Stomach (tissue), 4 donors: ENCODE measurements around the gene HDDC2.

Experiments used
- CTCF ChIP-seq, 7 experiments: fragments of 450-650 bp in 4 of 7; fragments of 200-600 bp in 3 of 7; sonication (generic) in 3 of 7; IDR thresholded peaks; one replicate each; pipeline ENCODE4 v1.5.1; 2016 to 2019; ENCODE audit warnings: antibody characterized with exemption in 7 of 7, control low read depth in 2 of 7, mild to moderate bottlenecking in 1 of 7
- EP300 ChIP-seq: sonication (generic); formaldehyde crosslinking; IDR thresholded peaks from one replicate; pipeline ENCODE4 v1.6.1; 2017; ENCODE audit warnings: antibody characterized with exemption
- POLR2A ChIP-seq, 4 donors: fragments of 450-650 bp; IDR thresholded peaks; one replicate each; pipeline ENCODE4 v1.6.1; 2016; ENCODE audit warnings: antibody characterized with exemption in 4 of 4, control low read depth in 2 of 4, mild to moderate bottlenecking in 1 of 4, moderate library complexity in 1 of 4
- POLR2AphosphoS5 ChIP-seq, 3 donors: sonication (generic); formaldehyde crosslinking; IDR thresholded peaks; one replicate each; pipeline ENCODE4 v1.6.1; 2016; ENCODE audit warnings: antibody characterized with exemption in 3 of 3

DNA sequence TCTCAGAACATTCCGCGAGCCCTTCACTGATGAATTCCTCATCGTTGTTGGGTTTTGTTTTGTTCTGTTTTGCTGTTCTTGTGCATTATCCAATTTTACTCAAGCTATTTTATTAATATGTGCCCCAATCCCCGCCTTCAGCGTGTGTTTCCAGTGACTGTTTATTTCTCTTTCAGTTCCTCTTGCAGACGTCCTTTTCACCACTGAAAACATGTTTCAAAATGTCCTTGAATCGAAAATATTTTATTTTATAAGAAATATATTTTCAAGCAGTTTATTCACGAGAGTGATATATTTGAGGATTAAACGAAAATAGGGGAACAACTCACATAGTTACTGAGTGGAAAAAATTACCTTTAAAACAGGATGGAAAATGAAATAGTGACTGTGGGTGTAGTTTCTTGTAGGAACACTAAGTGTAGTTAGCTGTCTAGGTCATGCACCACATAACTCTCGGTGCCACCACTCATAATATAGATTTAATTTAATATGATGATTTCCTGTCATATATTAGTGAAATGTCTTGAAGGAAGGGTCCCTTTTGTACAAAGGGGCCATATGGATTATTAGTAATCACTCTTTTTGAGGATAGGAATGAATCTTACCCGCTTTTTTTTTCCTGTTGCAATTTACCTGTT is 45.3 kb upstream of the HDDC2 start:
- TF ChIP-seq EP300 (no peak), POLR2A (IDR thresholded peaks at IDR 0.05) (no peak), CTCF (IDR thresholded peaks at IDR 0.05) (no peak), POLR2AphosphoS5 (IDR thresholded peaks at IDR 0.05) (no peak)
